Measurements from ENCODE around the gene FNIP2.

The FNIP2 gene

DNA sequence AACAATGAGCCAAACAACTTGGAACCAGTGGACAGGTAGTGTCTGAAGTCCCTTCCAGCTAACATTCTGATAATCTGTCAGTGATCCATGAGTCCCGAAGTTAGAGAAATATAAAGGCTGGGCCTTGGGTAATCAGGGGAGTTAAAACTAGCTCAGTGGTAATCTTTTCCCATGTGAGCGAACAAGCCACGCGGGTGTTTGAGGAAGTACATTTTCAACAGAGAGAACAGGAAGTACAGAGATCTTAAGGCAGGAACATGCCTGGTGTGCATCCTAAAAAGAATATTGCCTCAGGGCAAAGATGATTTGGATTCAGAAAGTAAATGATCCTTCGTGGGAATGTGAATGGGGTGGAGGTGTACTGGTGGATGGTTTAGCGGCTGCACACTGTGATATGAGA lies 42.9 kb downstream of the FNIP2 start:
- no peaks in the 10 kb centered on the region for H3K27me3 Mint-ChIP-seq
- no peaks in the 10 kb centered on the region for H3K9me3 Mint-ChIP-seq (ENCODE audit: low read depth)
- H3K36me3 Mint-ChIP-seq: peaks cover 7% of the 10 kb centered on the region
- H3K4me1 Mint-ChIP-seq (ENCODE audit: low read depth): peaks cover 46% of the 10 kb centered on the region
- H3K27ac Mint-ChIP-seq: peak overlapping the region; percentile 93
- peak overlapping the region; percentile 66 for H3K4me3 Mint-ChIP-seq

- Mint-ChIP-seq H3K36me3 (peaks cover 7% of the 10 kb centered on the region), H3K4me3 (peak overlapping the region; percentile 66)
These were observed 43.3 kb downstream of the FNIP2 start for GRCh38 chr4:158812133-158812532.

DNA sequence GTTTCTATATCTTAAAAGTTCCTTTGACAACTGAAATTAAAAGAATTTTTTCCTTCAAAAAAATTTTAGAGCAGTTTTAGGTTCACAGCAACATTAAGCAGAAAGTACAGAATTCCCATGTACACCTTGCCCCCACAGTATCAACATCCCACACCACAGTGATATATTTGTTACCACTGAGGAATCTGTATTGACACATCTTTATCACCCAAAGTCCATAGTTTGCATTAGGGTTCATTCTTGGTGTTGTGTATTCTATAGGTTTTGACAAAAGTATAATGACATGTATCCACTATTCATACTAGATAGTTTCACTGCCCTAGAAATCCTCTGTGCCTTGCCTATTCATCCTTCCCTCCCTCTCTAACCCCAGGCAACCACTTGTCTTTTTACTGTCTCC lies 43.7 kb downstream of the FNIP2 start:
- Mint-ChIP-seq H3K36me3 (peaks cover 7% of the 10 kb centered on the region), H3K4me3 (no peak overlapping the region), H3K27ac (peak overlapping the region; percentile 59), H3K9me3 (ENCODE audit: low read depth) (no peaks in the 10 kb centered on the region), H3K4me1 (ENCODE audit: low read depth) (peaks cover 52% of the 10 kb centered on the region), H3K27me3 (no peaks in the 10 kb centered on the region)

More at GRCh38 chr4:158812133-158812532, 43.3 kb downstream of the FNIP2 start:
- Mint-ChIP-seq H3K9me3 (ENCODE audit: low read depth) (no peaks in the 10 kb centered on the region), H3K4me1 (ENCODE audit: low read depth) (peaks cover 50% of the 10 kb centered on the region), H3K27me3 (no peaks in the 10 kb centered on the region), H3K27ac (peak overlapping the region; percentile 93)

DNA sequence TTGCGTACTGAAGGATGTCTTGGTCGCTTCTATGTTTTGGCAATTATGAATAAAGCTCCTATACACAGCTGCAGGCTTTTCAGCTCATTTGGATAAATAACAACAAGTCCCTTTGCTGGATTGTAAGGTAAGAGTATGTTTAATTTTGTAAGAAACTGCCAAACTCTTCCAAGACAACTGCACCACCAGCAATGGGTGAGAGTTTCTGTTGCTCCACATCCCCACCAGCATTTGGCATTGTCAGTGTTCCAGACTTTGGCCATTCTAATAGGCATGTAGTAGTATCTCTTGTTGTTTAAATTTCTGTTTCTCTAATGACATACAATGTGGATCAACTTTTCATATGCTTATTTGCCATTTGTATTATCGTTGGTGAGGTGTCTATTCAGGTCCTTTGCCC lies 44.3 kb downstream of the FNIP2 start:
- Mint-ChIP-seq H3K4me1 (ENCODE audit: low read depth) (peaks cover 55% of the 10 kb centered on the region), H3K27me3 (no peaks in the 10 kb centered on the region)

DNA sequence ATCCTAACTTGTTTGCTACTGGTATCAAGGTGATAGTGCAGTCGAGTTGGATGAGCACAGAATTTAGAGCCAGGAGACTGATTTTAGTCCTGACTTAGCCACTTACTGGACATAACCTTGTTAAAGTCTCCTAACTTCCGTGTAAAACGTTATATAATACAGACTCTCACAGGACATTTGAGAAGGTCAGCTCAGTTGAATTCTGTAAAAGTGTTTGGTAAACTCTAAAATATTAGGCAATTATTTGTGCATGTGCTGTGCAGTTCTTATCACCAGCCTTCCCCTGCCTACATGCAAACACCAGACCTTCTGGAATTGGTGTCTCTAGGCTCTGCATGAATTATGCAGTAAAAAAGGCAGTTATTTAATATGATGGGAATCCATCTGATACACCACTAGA lies 45.4 kb downstream of the FNIP2 start:
- no peaks in the 10 kb centered on the region for H3K27me3 Mint-ChIP-seq

More for the DNA sequence above, 44.3 kb downstream of the FNIP2 start:
- Mint-ChIP-seq H3K27ac (no peak overlapping the region), H3K4me3 (no peak overlapping the region), H3K9me3 (ENCODE audit: low read depth) (no peaks in the 10 kb centered on the region), H3K36me3 (peaks cover 7% of the 10 kb centered on the region)

GRCh38 chr4:158814636-158815330 lies 46.0 kb downstream of the FNIP2 start:
- H3K27ac Mint-ChIP-seq: no peak overlapping the region
- H3K36me3 Mint-ChIP-seq: peaks cover 2% of the 10 kb centered on the region
- H3K4me1 Mint-ChIP-seq (ENCODE audit: low read depth): peaks cover 53% of the 10 kb centered on the region
- H3K4me3 Mint-ChIP-seq: no peak overlapping the region
- no peaks in the 10 kb centered on the region for H3K9me3 Mint-ChIP-seq (ENCODE audit: low read depth)
- no peaks in the 10 kb centered on the region for H3K27me3 Mint-ChIP-seq

More for the DNA sequence above, 45.4 kb downstream of the FNIP2 start:
- no peak overlapping the region for H3K27ac Mint-ChIP-seq
- peaks cover 55% of the 10 kb centered on the region for H3K4me1 Mint-ChIP-seq (ENCODE audit: low read depth)
- H3K36me3 Mint-ChIP-seq: peaks cover 2% of the 10 kb centered on the region
- H3K4me3 Mint-ChIP-seq: no peak overlapping the region
- H3K9me3 Mint-ChIP-seq (ENCODE audit: low read depth): no peaks in the 10 kb centered on the region

- H3K9me3 Mint-ChIP-seq (ENCODE audit: low read depth): no peaks in the 10 kb centered on the region
- no peak overlapping the region for H3K27ac Mint-ChIP-seq
- peaks cover 43% of the 10 kb centered on the region for H3K4me1 Mint-ChIP-seq (ENCODE audit: low read depth)
- H3K27me3 Mint-ChIP-seq: no peaks in the 10 kb centered on the region
- no peak overlapping the region for H3K4me3 Mint-ChIP-seq
- peaks cover 5% of the 10 kb centered on the region for H3K36me3 Mint-ChIP-seq
These were observed 48.1 kb downstream of the FNIP2 start for GRCh38 chr4:158816955-158817354.

DNA sequence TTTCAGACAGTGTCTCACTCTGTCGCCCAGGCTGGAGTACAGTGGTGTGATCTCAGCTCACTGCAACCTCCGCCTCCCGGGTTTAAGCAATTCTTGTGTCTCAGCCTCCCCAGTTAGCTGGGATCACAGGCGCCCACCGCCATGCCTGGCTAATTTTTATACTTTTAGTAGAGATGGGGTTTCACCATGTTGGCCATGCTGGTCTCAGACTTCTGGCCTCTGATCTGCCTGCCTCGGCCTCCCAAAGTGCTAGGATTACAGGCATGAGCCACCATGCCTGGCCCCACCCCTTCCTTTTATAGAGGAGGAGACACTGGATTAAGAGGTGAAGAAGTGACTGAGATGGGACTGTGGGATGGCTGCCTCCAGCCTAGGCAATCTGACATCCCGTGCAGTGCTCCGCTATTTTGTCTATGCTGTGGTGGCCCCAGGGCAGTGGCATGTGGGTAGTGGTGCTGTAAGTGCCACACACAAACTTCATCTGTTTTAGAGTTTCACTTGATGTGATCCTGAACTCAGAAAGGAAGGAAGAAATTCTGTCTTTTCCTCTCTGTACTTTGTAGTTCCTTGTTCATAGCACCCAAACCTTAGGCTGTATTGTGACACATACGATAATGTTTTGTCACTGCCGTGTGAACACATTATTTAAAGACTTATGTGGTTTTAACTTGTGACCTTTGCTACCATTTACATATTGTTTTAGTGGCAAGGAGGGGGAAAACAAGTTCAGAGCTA lies 48.9 kb downstream of the FNIP2 start:
- Mint-ChIP-seq H3K4me3 (no peak overlapping the region), H3K27me3 (no peaks in the 10 kb centered on the region), H3K27ac (peak overlapping the region; percentile 50), H3K9me3 (ENCODE audit: low read depth) (no peaks in the 10 kb centered on the region), H3K4me1 (ENCODE audit: low read depth) (peaks cover 36% of the 10 kb centered on the region), H3K36me3 (peaks cover 5% of the 10 kb centered on the region)

- Mint-ChIP-seq H3K9me3 (ENCODE audit: low read depth) (no peaks in the 10 kb centered on the region), H3K4me3 (no peak overlapping the region), H3K27me3 (no peaks in the 10 kb centered on the region), H3K27ac (no peak overlapping the region), H3K36me3 (peaks cover 6% of the 10 kb centered on the region), H3K4me1 (ENCODE audit: low read depth) (peaks cover 37% of the 10 kb centered on the region)
These were observed 49.8 kb downstream of the FNIP2 start for GRCh38 chr4:158818560-158819140.

- peaks cover 48% of the 10 kb centered on the region for H3K4me1 Mint-ChIP-seq (ENCODE audit: low read depth)
- no peak overlapping the region for H3K4me3 Mint-ChIP-seq
- no peaks in the 10 kb centered on the region for H3K9me3 Mint-ChIP-seq (ENCODE audit: low read depth)
- peaks cover 6% of the 10 kb centered on the region for H3K36me3 Mint-ChIP-seq
- no peaks in the 10 kb centered on the region for H3K27me3 Mint-ChIP-seq
- no peak overlapping the region for H3K27ac Mint-ChIP-seq
These were observed 51.3 kb downstream of the FNIP2 start for GRCh38 chr4:158819942-158820786.

GRCh38 chr4:158821228-158821971 lies 52.6 kb downstream of the FNIP2 start:
- H3K27ac Mint-ChIP-seq: no peak overlapping the region
- H3K36me3 Mint-ChIP-seq: peaks cover 8% of the 10 kb centered on the region
- H3K4me1 Mint-ChIP-seq (ENCODE audit: low read depth): peaks cover 58% of the 10 kb centered on the region
- H3K27me3 Mint-ChIP-seq: no peaks in the 10 kb centered on the region
- H3K9me3 Mint-ChIP-seq (ENCODE audit: low read depth): no peaks in the 10 kb centered on the region
- H3K4me3 Mint-ChIP-seq: no peak overlapping the region

DNA sequence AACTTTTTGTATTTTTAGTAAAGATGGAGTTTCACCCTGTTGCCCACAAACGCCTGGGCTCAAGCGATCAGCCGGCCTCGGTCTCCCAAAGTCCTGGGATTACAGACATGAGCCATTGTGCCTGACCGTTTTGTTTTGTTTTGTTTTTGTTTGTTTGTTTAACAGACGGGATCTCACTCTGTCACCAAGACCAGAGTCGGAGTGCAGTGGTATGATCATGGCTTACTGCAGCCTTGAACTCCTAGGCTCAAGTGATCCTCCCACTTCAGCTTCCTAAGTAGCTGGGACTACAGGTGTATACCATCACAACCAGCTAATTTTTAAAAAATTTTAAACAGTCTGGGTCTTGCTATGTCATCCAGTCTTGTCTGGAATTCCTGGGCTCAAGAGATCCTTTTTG lies 53.5 kb downstream of the FNIP2 start:
- peaks cover 8% of the 10 kb centered on the region for H3K36me3 Mint-ChIP-seq
- H3K4me1 Mint-ChIP-seq (ENCODE audit: low read depth): peaks cover 62% of the 10 kb centered on the region
- H3K4me3 Mint-ChIP-seq: no peak overlapping the region
- no peak overlapping the region for H3K27ac Mint-ChIP-seq
- H3K9me3 Mint-ChIP-seq (ENCODE audit: low read depth): no peaks in the 10 kb centered on the region
- H3K27me3 Mint-ChIP-seq: no peaks in the 10 kb centered on the region

DNA sequence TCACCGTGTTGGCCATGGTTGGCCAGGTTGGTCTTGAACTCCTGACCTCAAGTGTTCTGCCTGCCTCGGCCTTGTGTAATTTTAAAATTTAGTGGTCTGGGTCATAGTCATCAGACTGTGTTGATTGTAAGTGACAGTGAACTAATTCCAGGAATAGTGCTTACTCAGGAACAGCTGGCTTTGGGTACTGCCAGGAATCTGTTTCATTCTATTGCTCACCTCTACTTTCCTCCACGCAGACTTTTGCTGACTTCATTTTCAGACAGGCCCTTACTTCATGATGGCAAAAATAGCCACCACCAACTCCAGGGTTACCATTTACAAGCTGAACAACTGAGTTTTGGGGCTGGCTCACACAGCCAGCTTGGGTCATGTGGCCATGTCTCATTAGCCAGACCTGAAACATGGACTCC lies 54.6 kb downstream of the FNIP2 start:
- H3K36me3 Mint-ChIP-seq: peaks cover 8% of the 10 kb centered on the region
- H3K27ac Mint-ChIP-seq: no peak overlapping the region
- peaks cover 59% of the 10 kb centered on the region for H3K4me1 Mint-ChIP-seq (ENCODE audit: low read depth)
- H3K4me3 Mint-ChIP-seq: no peak overlapping the region
- no peaks in the 10 kb centered on the region for H3K27me3 Mint-ChIP-seq
- no peaks in the 10 kb centered on the region for H3K9me3 Mint-ChIP-seq (ENCODE audit: low read depth)
